Body of pancreas (tissue), 4 donors: ENCODE results near the gene CEP43.

Experiments
- POLR2A ChIP-seq, 3 donors: fragments of 450-650 bp; IDR thresholded peaks; one replicate each; pipeline ENCODE4 v1.6.1; 2016; ENCODE audit warnings: antibody characterized with exemption in 3 of 3, mild to moderate bottlenecking in 2 of 3
- TF ChIP-seq, protein P1 (sequence below), 7 experiments: fragments of 450-650 bp in 4 of 7; fragments of 200-600 bp in 3 of 7; sonication (generic) in 3 of 7; IDR thresholded peaks; one replicate each; pipeline ENCODE4 v1.5.1; 2016 to 2019; ENCODE audit warnings: antibody characterized with exemption in 7 of 7

DNA sequence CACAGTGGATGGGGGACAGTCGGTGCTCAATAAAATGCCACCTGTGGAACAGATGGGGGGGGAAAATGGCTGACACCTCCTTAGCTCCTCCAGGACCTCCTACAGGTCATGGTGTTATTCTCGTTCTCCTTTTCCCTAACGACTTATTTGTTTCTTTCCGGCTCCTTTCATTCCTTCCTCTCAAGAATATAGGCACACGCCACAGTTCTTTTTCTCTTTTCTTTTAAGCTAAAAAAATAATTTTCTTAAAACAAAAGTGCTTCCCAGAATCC lies 41.5 kb upstream of the CEP43 start:
- TF ChIP-seq, protein P1, sequence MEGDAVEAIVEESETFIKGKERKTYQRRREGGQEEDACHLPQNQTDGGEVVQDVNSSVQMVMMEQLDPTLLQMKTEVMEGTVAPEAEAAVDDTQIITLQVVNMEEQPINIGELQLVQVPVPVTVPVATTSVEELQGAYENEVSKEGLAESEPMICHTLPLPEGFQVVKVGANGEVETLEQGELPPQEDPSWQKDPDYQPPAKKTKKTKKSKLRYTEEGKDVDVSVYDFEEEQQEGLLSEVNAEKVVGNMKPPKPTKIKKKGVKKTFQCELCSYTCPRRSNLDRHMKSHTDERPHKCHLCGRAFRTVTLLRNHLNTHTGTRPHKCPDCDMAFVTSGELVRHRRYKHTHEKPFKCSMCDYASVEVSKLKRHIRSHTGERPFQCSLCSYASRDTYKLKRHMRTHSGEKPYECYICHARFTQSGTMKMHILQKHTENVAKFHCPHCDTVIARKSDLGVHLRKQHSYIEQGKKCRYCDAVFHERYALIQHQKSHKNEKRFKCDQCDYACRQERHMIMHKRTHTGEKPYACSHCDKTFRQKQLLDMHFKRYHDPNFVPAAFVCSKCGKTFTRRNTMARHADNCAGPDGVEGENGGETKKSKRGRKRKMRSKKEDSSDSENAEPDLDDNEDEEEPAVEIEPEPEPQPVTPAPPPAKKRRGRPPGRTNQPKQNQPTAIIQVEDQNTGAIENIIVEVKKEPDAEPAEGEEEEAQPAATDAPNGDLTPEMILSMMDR (IDR thresholded peaks at IDR 0.05): no peak
- no peak for TF ChIP-seq POLR2A (IDR thresholded peaks at IDR 0.05)
